Ishikawa (cell line): ENCODE results near the gene FBXW5.

Experiments
- CREB1 ChIP-seq: IDR thresholded peaks from 2 replicates; pipeline ENCODE4 v1.6.1; 2012; ENCODE audit warnings: low read depth
- MAX ChIP-seq: IDR thresholded peaks from 2 replicates; pipeline ENCODE4 v1.6.1; 2012
- NFIC ChIP-seq: IDR thresholded peaks from 2 replicates; pipeline ENCODE4 v1.6.1; 2012
- RAD21 ChIP-seq: IDR thresholded peaks from 2 replicates; pipeline ENCODE4 v1.6.1; 2012; ENCODE audit warnings: low read depth
- REST ChIP-seq: IDR thresholded peaks from 2 replicates; pipeline ENCODE4 v1.6.1; 2012; ENCODE audit warnings: low read depth, mild to moderate bottlenecking
- TAF1 ChIP-seq: IDR thresholded peaks from 2 replicates; pipeline ENCODE4 v1.6.1; 2012; ENCODE audit warnings: low read depth, mild to moderate bottlenecking
- ZBTB7A ChIP-seq: IDR thresholded peaks from 2 replicates; pipeline ENCODE4 v1.6.1; 2012; ENCODE audit warnings: low read depth

GRCh38 chr9:136992819-136993369 is 48.4 kb upstream of the FBXW5 start:
- TF ChIP-seq MAX (no peak), NFIC (no peak), TAF1 (no peak), RAD21 (no peak), REST (no peak), ZBTB7A (no peak; the same call in 1 of the 2 replicates), CREB1 (no peak)
